ENCODE measurements around the gene TMEM135. TPM values are rescaled to one million over a fixed set of nuclear protein-coding genes. Genes with fewer than 3 reads are reported as not detected.

The TMEM135 gene
- total RNA-seq, 1 donor from 2014 or later = 24.7 TPM

GRCh38 chr11:87338046-87338639 lies 300.4 kb downstream of the TMEM135 start:
- Mint-ChIP-seq H3K27ac (ENCODE audit: unreplicated experiment) (no peak overlapping the region), H3K27me3 (ENCODE audit: unreplicated experiment) (no peaks in the 10 kb centered on the region), H3K4me1 (ENCODE audit: unreplicated experiment) (no peaks in the 10 kb centered on the region), H3K36me3 (ENCODE audit: unreplicated experiment) (peaks cover 2% of the 10 kb centered on the region), H3K9me3 (ENCODE audit: unreplicated experiment) (peaks cover 40% of the 10 kb centered on the region), H3K4me3 (ENCODE audit: unreplicated experiment) (no peak overlapping the region)
- TF ChIP-seq CTCF (IDR thresholded peaks at IDR 0.05) = no peak
- DNase-seq (ENCODE audit: extremely low spot score, unreplicated experiment) = no peak

- TF ChIP-seq CTCF (IDR thresholded peaks at IDR 0.05) = no peak
- Mint-ChIP-seq H3K27me3 (ENCODE audit: unreplicated experiment) (no peaks in the 10 kb centered on the region), H3K4me3 (ENCODE audit: unreplicated experiment) (no peak overlapping the region), H3K9me3 (ENCODE audit: unreplicated experiment) (peaks cover 31% of the 10 kb centered on the region), H3K36me3 (ENCODE audit: unreplicated experiment) (peaks cover 2% of the 10 kb centered on the region), H3K4me1 (ENCODE audit: unreplicated experiment) (no peaks in the 10 kb centered on the region), H3K27ac (ENCODE audit: unreplicated experiment) (no peak overlapping the region)
- no peak for DNase-seq (ENCODE audit: extremely low spot score, unreplicated experiment)
These were observed 301.7 kb downstream of the TMEM135 start for GRCh38 chr11:87339416-87339815.

- H3K4me3 Mint-ChIP-seq (ENCODE audit: unreplicated experiment) = no peak overlapping the region
- H3K36me3 Mint-ChIP-seq (ENCODE audit: unreplicated experiment) = no peaks in the 10 kb centered on the region
- peaks cover 1% of the 10 kb centered on the region for H3K4me1 Mint-ChIP-seq (ENCODE audit: unreplicated experiment)
- no peak overlapping the region for H3K27ac Mint-ChIP-seq (ENCODE audit: unreplicated experiment)
- no peaks in the 10 kb centered on the region for H3K9me3 Mint-ChIP-seq (ENCODE audit: unreplicated experiment)
- no peak for DNase-seq (ENCODE audit: extremely low spot score, unreplicated experiment)
- TF ChIP-seq CTCF (IDR thresholded peaks at IDR 0.05) = no peak
- peaks cover 2% of the 10 kb centered on the region for H3K27me3 Mint-ChIP-seq (ENCODE audit: unreplicated experiment)
These were observed 309.7 kb downstream of the TMEM135 start for GRCh38 chr11:87347441-87347840.

GRCh38 chr11:87347854-87348253 lies 310.1 kb downstream of the TMEM135 start:
- H3K4me3 Mint-ChIP-seq (ENCODE audit: unreplicated experiment) = no peak overlapping the region
- H3K27ac Mint-ChIP-seq (ENCODE audit: unreplicated experiment) = no peak overlapping the region
- TF ChIP-seq CTCF (IDR thresholded peaks at IDR 0.05) = no peak
- H3K9me3 Mint-ChIP-seq (ENCODE audit: unreplicated experiment) = no peaks in the 10 kb centered on the region
- H3K36me3 Mint-ChIP-seq (ENCODE audit: unreplicated experiment) = no peaks in the 10 kb centered on the region
- no peak for DNase-seq (ENCODE audit: extremely low spot score, unreplicated experiment)
- peaks cover 4% of the 10 kb centered on the region for H3K4me1 Mint-ChIP-seq (ENCODE audit: unreplicated experiment)
- peaks cover 3% of the 10 kb centered on the region for H3K27me3 Mint-ChIP-seq (ENCODE audit: unreplicated experiment)

GRCh38 chr11:87351676-87352075 lies 313.9 kb downstream of the TMEM135 start:
- Mint-ChIP-seq H3K4me3 (ENCODE audit: unreplicated experiment) (no peak overlapping the region), H3K27me3 (ENCODE audit: unreplicated experiment) (peaks cover 3% of the 10 kb centered on the region), H3K27ac (ENCODE audit: unreplicated experiment) (no peak overlapping the region), H3K4me1 (ENCODE audit: unreplicated experiment) (peaks cover 9% of the 10 kb centered on the region), H3K9me3 (ENCODE audit: unreplicated experiment) (no peaks in the 10 kb centered on the region), H3K36me3 (ENCODE audit: unreplicated experiment) (no peaks in the 10 kb centered on the region)
- no peak for DNase-seq (ENCODE audit: extremely low spot score, unreplicated experiment)
- no peak for TF ChIP-seq CTCF (IDR thresholded peaks at IDR 0.05)

Data from osteocyte (in vitro differentiated cells).